ENCODE measurements around the gene TCTN1. TPM values are rescaled to one million over a fixed set of nuclear protein-coding genes. Genes with fewer than 3 reads are reported as not detected.
A peak's percentile ranks its signal among the peaks of the same experiment; 100 is the strongest.

TCTN1 gene
- total and polyA plus RNA-seq, 9 of the 15 experiments (the other 6 are each of a cell fraction or from before 2014, with no cell fraction given), result 0.32 to 12.5 (median 4.0) TPM

- peak; percentile 57; the same call in 1 of the 2 replicates for TF ChIP-seq ARID1B (IDR thresholded peaks at IDR 0.05)
- TF ChIP-seq FOSL1 (tag; conservative IDR thresholded peaks at IDR 0.05), result peak; percentile 82
- no peak for TF ChIP-seq CHD2 (IDR thresholded peaks at IDR 0.05; ENCODE audit: low read depth, low read length)
- peak; percentile 42 for TF ChIP-seq ADNP (tag; IDR thresholded peaks at IDR 0.05)
- no peak for TF ChIP-seq MXD1 (CRISPR knock-in tag; IDR thresholded peaks at IDR 0.05; ENCODE audit: borderline replicate concordance, poor library complexity, severe bottlenecking)
- peak; percentile 46 for TF ChIP-seq ATF3 (IDR thresholded peaks at IDR 0.05)
- no peak for TF ChIP-seq ATF3 (CRISPR knock-in tag; conservative IDR thresholded peaks at IDR 0.05)
- TF ChIP-seq HOMEZ (CRISPR knock-in tag; IDR thresholded peaks at IDR 0.05), result no peak
- no peak for TF ChIP-seq ZNF589 (CRISPR knock-in tag; IDR thresholded peaks at IDR 0.05; ENCODE audit: low read depth)
- no peak for TF ChIP-seq ZC3H8 (IDR thresholded peaks at IDR 0.05)
- TF ChIP-seq XRCC3 (IDR thresholded peaks at IDR 0.05), result no peak
- TF ChIP-seq ZC3H11A (IDR thresholded peaks at IDR 0.05; ENCODE audit: low read depth, low read length), result no peak
- no peak for TF ChIP-seq TGIF2 (CRISPR knock-in tag; IDR thresholded peaks at IDR 0.05)
- no peak for TF ChIP-seq ZNF445 (CRISPR knock-in tag; IDR thresholded peaks at IDR 0.05; ENCODE audit: low read depth)
- TF ChIP-seq SIN3A (IDR thresholded peaks at IDR 0.05; ENCODE audit: borderline replicate concordance in 2 of 2, control insufficient read depth in 1 of 2, low read depth in 2 of 2, low read length in 2 of 2), result no peak
- no peak for TF ChIP-seq RBFOX2 (IDR thresholded peaks at IDR 0.05; ENCODE audit: low read depth, low read length)
- no peak for TF ChIP-seq ZNF511 (CRISPR knock-in tag; IDR thresholded peaks at IDR 0.05)
- TF ChIP-seq TFAP4 (CRISPR knock-in tag; IDR thresholded peaks at IDR 0.05; ENCODE audit: borderline replicate concordance), result no peak
- no peak for TF ChIP-seq SMARCA5 (IDR thresholded peaks at IDR 0.05)
- no peak for TF ChIP-seq ZNF785 (CRISPR knock-in tag; IDR thresholded peaks at IDR 0.05)
- TF ChIP-seq FOXP1 (CRISPR knock-in tag; IDR thresholded peaks at IDR 0.05), result no peak
- TF ChIP-seq CAMTA2 (CRISPR knock-in tag; conservative IDR thresholded peaks at IDR 0.05), result no peak
- no peak for TF ChIP-seq NFIC (IDR thresholded peaks at IDR 0.05)
- 0 out of 2 replicates have a peak, but pooled peaks have one; percentile 12 for TF ChIP-seq MYC (IDR thresholded peaks at IDR 0.05; ENCODE audit: low read depth, low read length)
- no peak for TF ChIP-seq MYC (CRISPR knock-in tag; IDR thresholded peaks at IDR 0.05; ENCODE audit: borderline replicate concordance, low read depth)
- TF ChIP-seq NFXL1 (CRISPR knock-in tag; IDR thresholded peaks at IDR 0.05), result no peak
Observed at GRCh38 chr12:110577864-110578693, 35.9 kb upstream of the TCTN1 start (continued).
